ENCODE results near the gene TBL1X. TPM values are rescaled to one million over a fixed set of nuclear protein-coding genes. Genes with fewer than 3 reads are reported as not detected.

Gene TBL1X
- total RNA-seq, 6 experiments from 2014 or later: 18.0 to 40.7 (median 20.8) TPM

- no peaks in the 10 kb centered on the region for H3K9me3 ChIP-seq
- no peaks in the 10 kb centered on the region for H3K36me3 ChIP-seq
- H3K27me3 ChIP-seq: no peaks in the 10 kb centered on the region
- H3K27ac ChIP-seq: no peak overlapping the region
- no peak overlapping the region for H3K4me3 ChIP-seq
- no peak for DNase-seq
- TF ChIP-seq CTCF (IDR thresholded peaks at IDR 0.05) (no peak), POLR2A (IDR thresholded peaks at IDR 0.05) (no peak)
- no peaks in the 10 kb centered on the region for H3K4me1 ChIP-seq
- peak in 1 of 4 donors; percentile 40 for ATAC-seq
- WGBS (ENCODE audit: insufficient coverage, low coverage, low lambda C conversion rate, missing lambda C conversion rate): 58% methylated on average over 5 of the region's 14 CpGs
- intact Hi-C loops (cut with DNase I): no loop called here
Measured at GRCh38 chrX:9586992-9587392, 122.1 kb downstream of the TBL1X start.

- TF ChIP-seq POLR2A (IDR thresholded peaks at IDR 0.05): no peak
- no peak for TF ChIP-seq CTCF (IDR thresholded peaks at IDR 0.05)
- ATAC-seq (no peak), DNase-seq (no peak)
- no peak overlapping the region for H3K4me3 ChIP-seq
- no peaks in the 10 kb centered on the region for H3K4me1 ChIP-seq
- H3K36me3 ChIP-seq: no peaks in the 10 kb centered on the region
- intact Hi-C loops (cut with DNase I): no loop called here
- no peak overlapping the region for H3K27ac ChIP-seq
- H3K9me3 ChIP-seq: no peaks in the 10 kb centered on the region
- H3K27me3 ChIP-seq: no peaks in the 10 kb centered on the region
- WGBS (ENCODE audit: insufficient coverage, low coverage, low lambda C conversion rate, missing lambda C conversion rate): 86% methylated on average over 9 of the region's 9 CpGs
Measured at GRCh38 chrX:9587642-9588041, 122.8 kb downstream of the TBL1X start.

GRCh38 chrX:9591496-9591895 lies 126.6 kb downstream of the TBL1X start:
- no peak overlapping the region for H3K27ac ChIP-seq
- H3K36me3 ChIP-seq: no peaks in the 10 kb centered on the region
- intact Hi-C loops (cut with DNase I): no loop called here
- H3K4me3 ChIP-seq: no peak overlapping the region
- no peak for ATAC-seq
- no peaks in the 10 kb centered on the region for H3K9me3 ChIP-seq
- no peak for DNase-seq
- TF ChIP-seq POLR2A (IDR thresholded peaks at IDR 0.05): no peak
- no peak for TF ChIP-seq CTCF (IDR thresholded peaks at IDR 0.05)
- no peaks in the 10 kb centered on the region for H3K27me3 ChIP-seq
- WGBS (ENCODE audit: insufficient coverage, low coverage, low lambda C conversion rate, missing lambda C conversion rate): no CpG with 5 or more reads among the region's 2 CpGs
- no peaks in the 10 kb centered on the region for H3K4me1 ChIP-seq

GRCh38 chrX:9593756-9594155 lies 128.9 kb downstream of the TBL1X start:
- 67% methylated on average over 7 of the region's 9 CpGs for WGBS (ENCODE audit: insufficient coverage, low coverage, low lambda C conversion rate, missing lambda C conversion rate)
- DNase-seq (no peak), ATAC-seq (no peak)
- no peak overlapping the region for H3K27ac ChIP-seq
- H3K36me3 ChIP-seq: no peaks in the 10 kb centered on the region
- no peaks in the 10 kb centered on the region for H3K27me3 ChIP-seq
- H3K9me3 ChIP-seq: no peaks in the 10 kb centered on the region
- no peaks in the 10 kb centered on the region for H3K4me1 ChIP-seq
- TF ChIP-seq CTCF (IDR thresholded peaks at IDR 0.05) (no peak), POLR2A (IDR thresholded peaks at IDR 0.05) (no peak)
- H3K4me3 ChIP-seq: no peak overlapping the region
- intact Hi-C loops (cut with DNase I): no loop called here

- Histone ChIP-seq H3K27ac (no peak overlapping the region), H3K36me3 (no peaks in the 10 kb centered on the region), H3K9me3 (no peaks in the 10 kb centered on the region), H3K4me3 (no peak overlapping the region), H3K27me3 (no peaks in the 10 kb centered on the region), H3K4me1 (no peaks in the 10 kb centered on the region)
- intact Hi-C loops (cut with DNase I): no loop called here
- TF ChIP-seq POLR2A (IDR thresholded peaks at IDR 0.05) (no peak), CTCF (IDR thresholded peaks at IDR 0.05) (no peak)
- DNase-seq (no peak), ATAC-seq (peak; percentile 71 to 73 (median 72))
- WGBS (ENCODE audit: insufficient coverage, low coverage, low lambda C conversion rate, missing lambda C conversion rate): 42% methylated on average over 4 of the region's 5 CpGs
Measured at GRCh38 chrX:9595174-9595573, 130.3 kb downstream of the TBL1X start.
